KBM-7 (cell line): ENCODE results near the gene YDJC.
A peak's percentile ranks its signal among the peaks of the same experiment; 100 is the strongest.
"Not testable (repeated sequence)": the region's sequence is repeated elsewhere in the genome, so short reads cannot be mapped to it uniquely, and the experiment has no call there.

Experiments used
- DNase-seq: peaks from one replicate; pipeline ENCODE4 v3.0.0-alpha.2; 2015
- in situ Hi-C: fragments of 300-500 bp; cut with MboI; formaldehyde crosslinking; loops from 2 replicates; pipeline ENCODE4 v1.14.3; 2020; ENCODE audit warnings: low sequenced_read_pairs, low pct_unique_long_range_greater_than_20kb, mixed read lengths

Gene YDJC

GRCh38 chr22:21652547-21653545, 23.0 kb upstream of the YDJC start:
- in situ Hi-C loops, result no loop called here
- DNase-seq, result no peak

- in situ Hi-C loops, result no loop called here
- DNase-seq, result peak; percentile 93
Observed at GRCh38 chr22:21652010-21652546, 22.3 kb upstream of the YDJC start.

GRCh38 chr22:21651521-21652009, 21.7 kb upstream of the YDJC start:
- DNase-seq, result no peak
- in situ Hi-C loops, result no loop called here

GRCh38 chr22:21650823-21651520, 21.1 kb upstream of the YDJC start:
- in situ Hi-C loops, result no loop called here
- DNase-seq, result no peak

GRCh38 chr22:21650280-21650679, 20.5 kb upstream of the YDJC start:
- in situ Hi-C loops, result no loop called here

GRCh38 chr22:21646608-21647590, 17.1 kb upstream of the YDJC start:
- in situ Hi-C loops, result no loop called here
- DNase-seq, result peak; percentile 84

More at GRCh38 chr22:21650280-21650679, 20.5 kb upstream of the YDJC start:
- peak; percentile 24 for DNase-seq

- in situ Hi-C loops, DNase-seq: not testable (repeated sequence)
Observed at GRCh38 chr22:21645513-21645912, 15.7 kb upstream of the YDJC start.

GRCh38 chr22:21643533-21644357, 13.9 kb upstream of the YDJC start:
- in situ Hi-C loops, result no loop called here

GRCh38 chr22:21642584-21643448, 13.0 kb upstream of the YDJC start:
- peak; percentile 73 for DNase-seq
- in situ Hi-C loops, result no loop called here

More at GRCh38 chr22:21643533-21644357, 13.9 kb upstream of the YDJC start:
- no peak for DNase-seq

GRCh38 chr22:21641789-21642583, 12.2 kb upstream of the YDJC start, which contains the start of gene SDF2L1:
Gene SDF2L1, plus strand, starts transcription at chr22:21642302. Its CDS starts 35 bp downstream, at chr22:21642337.
- peak; percentile 99 for DNase-seq
- in situ Hi-C loops, result no loop called here

- DNase-seq, result no peak
Observed at GRCh38 chr22:21641417-21641788, 11.6 kb upstream of the YDJC start.

GRCh38 chr22:21640810-21641209, 11.0 kb upstream of the YDJC start:
- in situ Hi-C loops, result no loop called here
- DNase-seq, result no peak

More at GRCh38 chr22:21641417-21641788, 11.6 kb upstream of the YDJC start:
- in situ Hi-C loops, result no loop called here

GRCh38 chr22:21639359-21639758, 9.5 kb upstream of the YDJC start:
- in situ Hi-C loops, result no loop called here
- no peak for DNase-seq

- in situ Hi-C loops, DNase-seq: not testable (repeated sequence)
Observed at GRCh38 chr22:21637450-21637849, 7.6 kb upstream of the YDJC start.

GRCh38 chr22:21636629-21637218, 6.9 kb upstream of the YDJC start:
- no peak for DNase-seq
- in situ Hi-C loops, result no loop called here
